HEK293 (cell line): ENCODE data around the gene UNC93B1.

Source experiments
- BCL6B ChIP-seq: fragments of 450-650 bp; formaldehyde crosslinking; IDR thresholded peaks from 2 replicates; pipeline ENCODE4 v1.5.1; 2017; ENCODE audit warnings: missing biosample characterization, missing genetic modification characterization
- CTCF ChIP-seq: fragments of 450-650 bp; formaldehyde crosslinking; IDR thresholded peaks from 2 replicates; pipeline ENCODE4 v1.5.1; 2016; ENCODE audit warnings: missing biosample characterization, missing genetic modification characterization
- KLF10 ChIP-seq: fragments of 450-650 bp; IDR thresholded peaks from 2 replicates; pipeline ENCODE4 v1.5.1; 2018; ENCODE audit warnings: missing biosample characterization, mild to moderate bottlenecking, missing genetic modification characterization
- KLF17 ChIP-seq: fragments of 450-650 bp; formaldehyde crosslinking; IDR thresholded peaks from 2 replicates; pipeline ENCODE4 v1.5.1; 2016; ENCODE audit warnings: missing biosample characterization, missing genetic modification characterization
- REPIN1 ChIP-seq: fragments of 450-650 bp; formaldehyde crosslinking; IDR thresholded peaks from 2 replicates; pipeline ENCODE4 v1.5.1; 2017; ENCODE audit warnings: missing biosample characterization, missing genetic modification characterization, low read depth
- ZFP3 ChIP-seq: fragments of 450-650 bp; formaldehyde crosslinking; IDR thresholded peaks from 2 replicates; pipeline ENCODE4 v1.5.1; 2016; ENCODE audit warnings: low read depth, missing biosample characterization, missing genetic modification characterization
- ZNF140 ChIP-seq: fragments of 450-650 bp; formaldehyde crosslinking; IDR thresholded peaks from 2 replicates; pipeline ENCODE4 v1.5.1; 2016; ENCODE audit warnings: missing biosample characterization, missing genetic modification characterization
- ZNF274 ChIP-seq, 2 experiments: fragments of 200-500 bp in 1 of 2; fragments of 450-650 bp in 1 of 2; sonication (Bioruptor generic) in 1 of 2; formaldehyde crosslinking in 1 of 2; IDR thresholded peaks; 2 replicates each; pipeline versions ENCODE4 v1.5.1 to v1.6.1; 2014 to 2016; ENCODE audit warnings: borderline replicate concordance in 1 of 2, inconsistent platforms in 1 of 2, low read length in 1 of 2, missing biosample characterization in 1 of 2, missing genetic modification characterization in 1 of 2
- ZNF280D ChIP-seq: fragments of 450-650 bp; formaldehyde crosslinking; IDR thresholded peaks from 2 replicates; pipeline ENCODE4 v1.5.1; 2016; ENCODE audit warnings: missing biosample characterization, missing genetic modification characterization
- ZNF558 ChIP-seq: fragments of 450-650 bp; formaldehyde crosslinking; IDR thresholded peaks from 2 replicates; pipeline ENCODE4 v1.5.1; 2016; ENCODE audit warnings: missing biosample characterization, missing genetic modification characterization
- ZNF580 ChIP-seq: fragments of 450-650 bp; formaldehyde crosslinking; IDR thresholded peaks from 2 replicates; pipeline ENCODE4 v1.5.1; 2016; ENCODE audit warnings: missing biosample characterization, missing genetic modification characterization
- ZNF664 ChIP-seq: fragments of 450-650 bp; formaldehyde crosslinking; IDR thresholded peaks from 2 replicates; pipeline ENCODE4 v1.5.1; 2016; ENCODE audit warnings: missing biosample characterization, missing genetic modification characterization
- ZNF777 ChIP-seq: fragments of 450-650 bp; formaldehyde crosslinking; IDR thresholded peaks from 2 replicates; pipeline ENCODE4 v1.5.1; 2017; ENCODE audit warnings: missing biosample characterization, missing genetic modification characterization, borderline replicate concordance
- ZNF792 ChIP-seq: fragments of 450-650 bp; formaldehyde crosslinking; IDR thresholded peaks from 2 replicates; pipeline ENCODE4 v1.5.1; 2016; ENCODE audit warnings: missing biosample characterization, missing genetic modification characterization

- no peak for TF ChIP-seq CTCF (tag by site-specific recombination)
- no peak for TF ChIP-seq ZNF280D
- no peak for TF ChIP-seq BCL6B (tag by site-specific recombination)
- TF ChIP-seq ZFP3 (tag by site-specific recombination): no peak
- no peak for TF ChIP-seq ZNF580
- TF ChIP-seq ZNF664 (tag by site-specific recombination): no peak
- no peak for TF ChIP-seq ZNF274 (IDR thresholded peaks at IDR 0.05; ENCODE audit: low read length)
- TF ChIP-seq ZNF274 (tag by site-specific recombination; IDR thresholded peaks at IDR 0.05; ENCODE audit: borderline replicate concordance): no peak
- TF ChIP-seq ZNF558: no peak
- no peak for TF ChIP-seq KLF10 (tag by site-specific recombination)
- no peak for TF ChIP-seq ZNF140 (tag by site-specific recombination)
- TF ChIP-seq ZNF792: no peak
- TF ChIP-seq KLF17 (tag by site-specific recombination): no peak
- no peak for TF ChIP-seq REPIN1 (tag by site-specific recombination)
- TF ChIP-seq ZNF777: no peak
Observed at GRCh38 chr11:68006606-68007166, 2.8 kb upstream of the UNC93B1 start.
